GM21381 (cell line): ENCODE data around the gene MALAT1.
"Not testable (repeated sequence)": the region's sequence is repeated elsewhere in the genome, so short reads cannot be mapped to it uniquely, and the experiment has no call there.

Experiments
- ATAC-seq: cut with Tn5 transposase; IDR thresholded peaks from one replicate; pipeline ENCODE4 v1.9.1; 2021; ENCODE audit warnings: mild to moderate bottlenecking, moderate library complexity; ENCODE audit not compliant: unreplicated experiment

The MALAT1 gene

GRCh38 chr11:65498977-65499712, at the start of gene MALAT1:
Gene MALAT1, plus strand, starts transcription at chr11:65499045.
- peak; percentile 43 for ATAC-seq

- not testable (repeated sequence) for ATAC-seq
Measured at GRCh38 chr11:65451301-65451700, 47.5 kb upstream of the MALAT1 start.

GRCh38 chr11:65452259-65452658, 46.6 kb upstream of the MALAT1 start:
- ATAC-seq = not testable (repeated sequence)

- no peak for ATAC-seq
Measured at GRCh38 chr11:65452806-65453490, 45.9 kb upstream of the MALAT1 start.

GRCh38 chr11:65454311-65454695, 44.5 kb upstream of the MALAT1 start:
- no peak for ATAC-seq

- ATAC-seq = peak; percentile 88
Measured at GRCh38 chr11:65454696-65455456, 44.0 kb upstream of the MALAT1 start.

GRCh38 chr11:65456418-65456817, 42.4 kb upstream of the MALAT1 start:
- ATAC-seq = no peak

GRCh38 chr11:65459552-65459951, 39.3 kb upstream of the MALAT1 start:
- no peak for ATAC-seq

GRCh38 chr11:65465471-65465870, 33.4 kb upstream of the MALAT1 start:
- ATAC-seq = not testable (repeated sequence)

- ATAC-seq = not testable (repeated sequence)
Measured at GRCh38 chr11:65467306-65467705, 31.5 kb upstream of the MALAT1 start.

- ATAC-seq = peak; percentile 48
Measured at GRCh38 chr11:65468874-65469333, 29.9 kb upstream of the MALAT1 start.

- no peak for ATAC-seq
Measured at GRCh38 chr11:65470433-65471049, 28.3 kb upstream of the MALAT1 start.

- ATAC-seq = no peak
Measured at GRCh38 chr11:65471447-65471891, 27.4 kb upstream of the MALAT1 start.

GRCh38 chr11:65472588-65473277, 26.1 kb upstream of the MALAT1 start:
- ATAC-seq = not testable (repeated sequence)

- no peak for ATAC-seq
Measured at GRCh38 chr11:65473278-65473860, 25.5 kb upstream of the MALAT1 start.

- no peak for ATAC-seq
Measured at GRCh38 chr11:65474864-65475263, 24.0 kb upstream of the MALAT1 start.

GRCh38 chr11:65476632-65477148, 22.2 kb upstream of the MALAT1 start:
- ATAC-seq = no peak

GRCh38 chr11:65477149-65477965, 21.5 kb upstream of the MALAT1 start:
- ATAC-seq = peak; percentile 92
